Activated CD4-positive, alpha-beta T cell treated with anti-CD3 and anti-CD28 coated beads, Interleukin-2, Interleukin-6, amounts not matched to agents 100 ng/mL and 50 ng/mL, durations not matched to agents 16 hours and 8 hours (primary cell): ENCODE measurements around the gene CREB5.

Experiments
- DNase-seq: peaks from one replicate; pipeline ENCODE4 v3.0.0-alpha.2; 2020

The CREB5 gene

GRCh38 chr7:28656529-28656928, 244.2 kb downstream of the CREB5 start:
- DNase-seq = no peak

GRCh38 chr7:28658381-28658780, 246.1 kb downstream of the CREB5 start:
- DNase-seq = no peak

GRCh38 chr7:28660132-28660531, 247.8 kb downstream of the CREB5 start:
- no peak for DNase-seq

- peak; percentile 0 for DNase-seq
Observed at GRCh38 chr7:28661826-28662595, 249.7 kb downstream of the CREB5 start.

GRCh38 chr7:28666154-28666553, 253.8 kb downstream of the CREB5 start:
- DNase-seq = no peak

- no peak for DNase-seq
Observed at GRCh38 chr7:28668085-28668484, 255.8 kb downstream of the CREB5 start.

- DNase-seq = no peak
Observed at GRCh38 chr7:28669330-28669729, 257.0 kb downstream of the CREB5 start.

- no peak for DNase-seq
Observed at GRCh38 chr7:28671526-28671925, 259.2 kb downstream of the CREB5 start.

GRCh38 chr7:28672397-28672797, 260.1 kb downstream of the CREB5 start:
- no peak for DNase-seq

GRCh38 chr7:28674359-28674782, 262.1 kb downstream of the CREB5 start:
- no peak for DNase-seq

GRCh38 chr7:28675429-28675828, 263.1 kb downstream of the CREB5 start:
- no peak for DNase-seq

- no peak for DNase-seq
Observed at GRCh38 chr7:28677668-28678067, 265.4 kb downstream of the CREB5 start.

- no peak for DNase-seq
Observed at GRCh38 chr7:28678431-28678965, 266.2 kb downstream of the CREB5 start.

GRCh38 chr7:28681693-28682310, 269.5 kb downstream of the CREB5 start:
- DNase-seq = no peak

GRCh38 chr7:28682801-28683200, 270.5 kb downstream of the CREB5 start:
- no peak for DNase-seq

GRCh38 chr7:28684650-28685241, 272.4 kb downstream of the CREB5 start:
- no peak for DNase-seq

GRCh38 chr7:28685242-28685643, 272.9 kb downstream of the CREB5 start:
- no peak for DNase-seq

GRCh38 chr7:28685644-28686417, 273.5 kb downstream of the CREB5 start:
- peak; percentile 10 for DNase-seq

GRCh38 chr7:28686418-28686800, 274.1 kb downstream of the CREB5 start:
- no peak for DNase-seq

- no peak for DNase-seq
Observed at GRCh38 chr7:28687537-28687936, 275.2 kb downstream of the CREB5 start.

- DNase-seq = no peak
Observed at GRCh38 chr7:28688174-28688573, 275.9 kb downstream of the CREB5 start.

- DNase-seq = no peak
Observed at GRCh38 chr7:28688651-28689050, 276.3 kb downstream of the CREB5 start.
